Stomach smooth muscle (tissue), 2 donors: ENCODE results near the gene GOLGA6D.
"Not testable (repeated sequence)": the region's sequence is repeated elsewhere in the genome, so short reads cannot be mapped to it uniquely, and the experiment has no call there.

Experiments
- H3K27ac ChIP-seq: one replicate; pipeline ENCODE4 v1.7.0; 2013; ENCODE audit warnings: mild to moderate bottlenecking, low read length, inconsistent platforms
- H3K27me3 ChIP-seq, 2 donors: one replicate each; pipeline ENCODE4 v1.7.0; 2013; ENCODE audit warnings: low read length in 2 of 2; ENCODE audit not compliant: insufficient read depth in 2 of 2, control insufficient read depth in 1 of 2
- H3K36me3 ChIP-seq, 2 donors: one replicate each; pipeline ENCODE4 v1.7.0; 2013; ENCODE audit warnings: low read length in 2 of 2; ENCODE audit not compliant: control insufficient read depth in 2 of 2, insufficient read depth in 2 of 2
- H3K4me1 ChIP-seq: one replicate; pipeline ENCODE4 v1.7.0; 2013; ENCODE audit warnings: low read length; ENCODE audit not compliant: control insufficient read depth, insufficient read depth
- H3K4me3 ChIP-seq, 2 donors: one replicate each; pipeline ENCODE4 v1.7.0; 2013; ENCODE audit warnings: low read length in 2 of 2
- H3K9ac ChIP-seq, 2 donors: one replicate each; pipeline ENCODE4 v1.7.0; 2013; ENCODE audit warnings: low read length in 2 of 2, mild to moderate bottlenecking in 1 of 2
- H3K9me3 ChIP-seq, 2 donors: one replicate each; pipeline ENCODE4 v1.7.0; 2013; ENCODE audit warnings: low read length in 2 of 2; ENCODE audit not compliant: control insufficient read depth in 2 of 2
- donor health status: healthy.
- donor health status: Pancreatic carcinoma.

The GOLGA6D gene

DNA sequence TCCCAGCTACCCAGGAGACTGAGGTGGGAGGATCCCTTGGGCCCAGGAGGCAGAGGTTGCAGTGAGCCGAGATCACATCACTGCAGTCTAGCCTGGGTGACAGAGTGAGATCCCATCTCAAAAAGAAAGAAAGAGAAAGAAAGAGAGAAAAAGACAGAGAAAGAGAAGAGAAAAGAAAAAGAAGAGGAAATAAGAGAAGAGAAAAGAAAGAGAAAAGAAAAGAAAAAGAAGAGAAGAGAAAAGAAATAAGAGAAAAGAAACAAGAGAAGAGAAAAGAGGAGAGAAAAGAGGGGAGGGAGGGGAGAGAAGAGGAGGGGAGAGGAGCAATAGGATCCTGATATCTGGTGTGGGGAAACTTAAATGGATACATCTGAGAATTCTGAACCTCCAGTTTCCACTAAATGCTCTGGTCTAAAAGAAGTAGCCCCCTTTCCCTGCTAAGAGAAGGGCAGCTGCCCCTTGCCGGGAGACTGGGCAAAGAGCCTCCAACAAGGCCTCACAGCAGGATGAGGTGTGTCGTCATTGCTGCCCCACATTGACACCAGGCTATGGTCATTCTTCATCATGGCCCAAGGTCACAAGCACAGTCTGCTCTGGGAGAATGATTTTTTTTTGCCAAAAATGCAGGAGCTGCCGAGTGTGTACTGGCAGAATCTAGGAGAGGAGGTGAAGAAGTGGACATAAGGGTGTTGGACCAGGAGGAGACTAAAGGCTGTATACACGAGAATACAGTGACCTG, 32.1 kb downstream of the GOLGA6D start:
- Histone ChIP-seq H3K9me3 (no peaks in the 10 kb centered on the region), H3K27me3 (peaks cover 0 to 2% of the 10 kb centered on the region in 2 donors), H3K9ac (no peak overlapping the region)

DNA sequence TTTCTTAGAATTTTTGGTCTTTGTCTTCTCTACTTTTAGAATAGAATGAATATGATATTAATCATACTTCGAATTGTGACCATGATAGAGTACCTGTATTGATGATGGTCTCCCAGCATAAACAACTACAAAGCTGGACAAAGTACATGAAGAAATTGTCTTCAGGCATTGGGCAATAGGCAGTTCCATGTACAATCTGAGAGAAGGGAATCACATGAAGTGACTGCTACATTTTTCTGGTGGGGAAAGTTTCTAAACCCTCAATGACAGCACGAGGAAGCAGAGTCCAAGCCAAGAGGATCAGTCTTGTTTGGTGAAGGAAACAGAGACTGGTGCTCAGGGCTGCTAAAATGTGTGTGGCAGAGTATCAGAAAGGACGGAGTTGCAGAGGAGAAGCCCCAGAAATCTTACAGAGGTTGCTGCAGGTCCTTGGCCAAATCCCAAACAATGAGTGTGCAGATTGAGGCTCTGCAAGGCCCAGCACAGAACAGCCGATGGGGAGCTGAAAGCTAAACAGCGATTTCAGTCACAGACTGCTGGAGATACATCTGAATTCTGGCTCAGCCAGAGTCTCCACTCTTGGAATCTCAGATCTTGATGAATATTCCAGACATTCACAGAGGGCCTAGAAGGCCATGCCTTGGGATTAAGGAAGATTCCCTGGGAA, 36.7 kb downstream of the GOLGA6D start:
- not testable (repeated sequence) for H3K36me3 ChIP-seq, H3K9ac ChIP-seq, H3K4me1 ChIP-seq, H3K27ac ChIP-seq, H3K9me3 ChIP-seq, H3K4me3 ChIP-seq, H3K27me3 ChIP-seq

More for the DNA sequence above, 32.1 kb downstream of the GOLGA6D start:
- Histone ChIP-seq H3K27ac (no peak overlapping the region), H3K4me1 (no peaks in the 10 kb centered on the region), H3K36me3 (no peaks in the 10 kb centered on the region), H3K4me3 (no peak overlapping the region)

- Histone ChIP-seq H3K9ac (no peak overlapping the region), H3K4me1 (no peaks in the 10 kb centered on the region), H3K36me3 (no peaks in the 10 kb centered on the region), H3K4me3 (no peak overlapping the region), H3K9me3 (no peaks in the 10 kb centered on the region), H3K27ac (no peak overlapping the region), H3K27me3 (no peaks in the 10 kb centered on the region)
Observed at GRCh38 chr15:75321711-75322110, 39.1 kb downstream of the GOLGA6D start.

DNA sequence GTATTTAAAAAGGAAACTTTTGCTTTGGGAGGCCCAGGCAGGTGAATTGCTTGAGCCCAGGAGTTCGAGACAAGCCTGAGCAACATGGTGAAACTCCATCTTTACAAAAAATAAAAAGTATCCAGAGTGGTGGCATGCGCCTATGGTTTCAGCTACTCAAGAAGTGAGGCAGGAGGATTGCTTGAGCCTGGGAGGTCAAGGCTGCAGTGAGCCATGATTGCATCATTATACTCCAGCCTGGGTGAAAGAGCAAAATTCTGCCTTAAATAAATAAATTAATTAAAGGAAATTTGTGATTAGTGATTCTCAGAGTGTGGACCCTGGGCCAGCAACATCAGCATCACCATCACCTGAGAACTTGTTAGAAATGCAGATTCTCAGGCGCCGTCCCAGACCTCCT, 43.3 kb downstream of the GOLGA6D start:
- Histone ChIP-seq H3K27ac (no peak overlapping the region), H3K9me3 (no peaks in the 10 kb centered on the region), H3K36me3 (no peaks in the 10 kb centered on the region), H3K27me3 (no peaks in the 10 kb centered on the region), H3K4me3 (no peak overlapping the region), H3K9ac (no peak overlapping the region), H3K4me1 (no peaks in the 10 kb centered on the region)

- Histone ChIP-seq H3K4me1 (no peaks in the 10 kb centered on the region), H3K9me3 (no peaks in the 10 kb centered on the region), H3K4me3 (no peak overlapping the region), H3K36me3 (no peaks in the 10 kb centered on the region), H3K27me3 (no peaks in the 10 kb centered on the region), H3K9ac (no peak overlapping the region), H3K27ac (no peak overlapping the region)
Observed at GRCh38 chr15:75327005-75327404, 44.4 kb downstream of the GOLGA6D start.

GRCh38 chr15:75327491-75327890, 44.9 kb downstream of the GOLGA6D start:
- no peak overlapping the region for H3K27ac ChIP-seq
- H3K4me1 ChIP-seq, result no peaks in the 10 kb centered on the region
- no peaks in the 10 kb centered on the region for H3K36me3 ChIP-seq
- no peaks in the 10 kb centered on the region for H3K27me3 ChIP-seq
- no peak overlapping the region for H3K9ac ChIP-seq
- H3K4me3 ChIP-seq, result no peak overlapping the region
- H3K9me3 ChIP-seq, result no peaks in the 10 kb centered on the region

GRCh38 chr15:75328493-75329314, 46.1 kb downstream of the GOLGA6D start:
- no peaks in the 10 kb centered on the region for H3K36me3 ChIP-seq
- H3K27ac ChIP-seq, result no peak overlapping the region
- no peaks in the 10 kb centered on the region for H3K4me1 ChIP-seq
- H3K4me3 ChIP-seq, result no peak overlapping the region
- no peaks in the 10 kb centered on the region for H3K27me3 ChIP-seq
- no peaks in the 10 kb centered on the region for H3K9me3 ChIP-seq
- H3K9ac ChIP-seq, result no peak overlapping the region

DNA sequence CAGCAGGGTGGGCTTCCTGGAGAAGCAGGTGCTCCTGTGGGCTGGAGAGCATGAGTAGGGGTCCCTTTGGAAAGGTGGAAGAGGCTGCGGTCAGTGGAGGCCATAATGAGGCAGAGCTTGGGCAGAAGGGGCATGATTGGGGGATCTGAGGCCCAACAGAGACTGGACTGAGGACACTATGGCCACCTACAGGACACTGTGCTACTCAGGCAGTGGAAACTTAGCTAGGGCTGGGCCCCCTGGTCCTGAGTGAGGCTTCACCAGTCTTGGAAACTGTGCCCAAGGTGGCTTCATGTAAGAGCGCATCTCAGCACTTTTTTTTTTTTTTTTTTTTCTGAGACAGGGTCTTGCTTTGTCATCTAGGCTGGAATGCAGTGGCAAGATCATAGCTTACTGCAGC, 46.9 kb downstream of the GOLGA6D start:
- Histone ChIP-seq H3K4me1 (no peaks in the 10 kb centered on the region), H3K9me3 (no peaks in the 10 kb centered on the region), H3K27ac (no peak overlapping the region), H3K36me3 (no peaks in the 10 kb centered on the region), H3K4me3 (no peak overlapping the region), H3K27me3 (no peaks in the 10 kb centered on the region), H3K9ac (no peak overlapping the region)

GRCh38 chr15:75332093-75332492, 49.5 kb downstream of the GOLGA6D start:
- H3K27me3 ChIP-seq, H3K9ac ChIP-seq, H3K9me3 ChIP-seq, H3K27ac ChIP-seq, H3K4me3 ChIP-seq, H3K4me1 ChIP-seq, H3K36me3 ChIP-seq: not testable (repeated sequence)

- H3K4me3 ChIP-seq, H3K4me1 ChIP-seq, H3K9me3 ChIP-seq, H3K27me3 ChIP-seq, H3K27ac ChIP-seq, H3K36me3 ChIP-seq, H3K9ac ChIP-seq: not testable (repeated sequence)
Observed at GRCh38 chr15:75333654-75334419, 51.2 kb downstream of the GOLGA6D start.
